Gastroesophageal sphincter (tissue), 3 donors: ENCODE data around the gene ST6GALNAC3.

ENCODE experiments used
- CTCF ChIP-seq, 4 experiments: fragments of 200-600 bp in 2 of 4; fragments of 450-650 bp in 2 of 4; sonication (generic) in 1 of 4; IDR thresholded peaks; one replicate each; pipeline ENCODE4 v1.5.1; 2017 to 2019; ENCODE audit warnings: antibody characterized with exemption in 4 of 4, mild to moderate bottlenecking in 2 of 4, moderate library complexity in 2 of 4
- EP300 ChIP-seq: sonication (generic); formaldehyde crosslinking; IDR thresholded peaks from one replicate; pipeline ENCODE4 v1.6.1; 2017; ENCODE audit warnings: antibody characterized with exemption, mild to moderate bottlenecking
- POLR2A ChIP-seq, 2 donors: fragments of 450-650 bp; IDR thresholded peaks; one replicate each; pipeline ENCODE4 v1.6.1; 2017; ENCODE audit warnings: antibody characterized with exemption in 2 of 2, mild to moderate bottlenecking in 2 of 2, moderate library complexity in 1 of 2
- POLR2AphosphoS5 ChIP-seq: sonication (generic); formaldehyde crosslinking; IDR thresholded peaks from one replicate; pipeline ENCODE4 v1.6.1; 2017; ENCODE audit warnings: antibody characterized with exemption

DNA sequence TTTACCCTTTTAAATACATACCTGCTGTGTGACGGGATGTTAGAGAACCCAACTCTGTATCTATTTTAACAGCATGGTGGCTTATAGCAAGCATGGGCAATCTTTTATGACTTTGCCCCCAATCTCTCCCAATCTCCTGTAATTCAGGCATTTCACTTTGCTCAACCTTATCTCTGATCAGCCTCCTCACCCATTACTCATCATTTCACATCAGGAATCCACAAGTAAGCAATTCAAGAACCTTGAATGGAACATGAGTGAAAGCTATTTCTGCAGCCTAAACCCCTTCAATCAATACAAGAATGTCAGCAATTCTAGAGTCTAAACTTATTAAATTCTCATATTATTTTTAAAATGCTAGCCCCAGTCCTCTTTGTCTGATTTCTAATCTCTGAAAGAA, 199.8 kb downstream of the ST6GALNAC3 start:
- TF ChIP-seq CTCF (IDR thresholded peaks at IDR 0.05) = no peak
- TF ChIP-seq POLR2A (IDR thresholded peaks at IDR 0.05) = no peak
- no peak for TF ChIP-seq EP300
- TF ChIP-seq POLR2AphosphoS5 = no peak
